NB4 (cell line): ENCODE results near the gene SH3RF2.
"Not testable (repeated sequence)": the region's sequence is repeated elsewhere in the genome, so short reads cannot be mapped to it uniquely, and the experiment has no call there.

ENCODE experiments used
- POLR2A ChIP-seq: IDR thresholded peaks from 2 replicates; pipeline ENCODE4 v1.6.1; 2011; ENCODE audit warnings: mild to moderate bottlenecking; ENCODE audit not compliant: insufficient read length; ENCODE audit errors: extremely low read depth
- TF ChIP-seq, protein P1 (sequence below): IDR thresholded peaks from one replicate; pipeline ENCODE4 v1.5.1; 2012; ENCODE audit warnings: low read depth, low read length

GRCh38 chr5:146010447-146010846, 74.1 kb downstream of the SH3RF2 start:
- TF ChIP-seq, protein P1, sequence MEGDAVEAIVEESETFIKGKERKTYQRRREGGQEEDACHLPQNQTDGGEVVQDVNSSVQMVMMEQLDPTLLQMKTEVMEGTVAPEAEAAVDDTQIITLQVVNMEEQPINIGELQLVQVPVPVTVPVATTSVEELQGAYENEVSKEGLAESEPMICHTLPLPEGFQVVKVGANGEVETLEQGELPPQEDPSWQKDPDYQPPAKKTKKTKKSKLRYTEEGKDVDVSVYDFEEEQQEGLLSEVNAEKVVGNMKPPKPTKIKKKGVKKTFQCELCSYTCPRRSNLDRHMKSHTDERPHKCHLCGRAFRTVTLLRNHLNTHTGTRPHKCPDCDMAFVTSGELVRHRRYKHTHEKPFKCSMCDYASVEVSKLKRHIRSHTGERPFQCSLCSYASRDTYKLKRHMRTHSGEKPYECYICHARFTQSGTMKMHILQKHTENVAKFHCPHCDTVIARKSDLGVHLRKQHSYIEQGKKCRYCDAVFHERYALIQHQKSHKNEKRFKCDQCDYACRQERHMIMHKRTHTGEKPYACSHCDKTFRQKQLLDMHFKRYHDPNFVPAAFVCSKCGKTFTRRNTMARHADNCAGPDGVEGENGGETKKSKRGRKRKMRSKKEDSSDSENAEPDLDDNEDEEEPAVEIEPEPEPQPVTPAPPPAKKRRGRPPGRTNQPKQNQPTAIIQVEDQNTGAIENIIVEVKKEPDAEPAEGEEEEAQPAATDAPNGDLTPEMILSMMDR: not testable (repeated sequence)
- not testable (repeated sequence) for TF ChIP-seq POLR2A
